Gastroesophageal sphincter (tissue), 3 donors: Measurements from ENCODE around the gene SLC39A3.

Source experiments
- EP300 ChIP-seq: sonication (generic); formaldehyde crosslinking; IDR thresholded peaks from one replicate; pipeline ENCODE4 v1.6.1; 2017; ENCODE audit warnings: antibody characterized with exemption, mild to moderate bottlenecking
- POLR2A ChIP-seq, 2 donors: fragments of 450-650 bp; IDR thresholded peaks; one replicate each; pipeline ENCODE4 v1.6.1; 2017; ENCODE audit warnings: antibody characterized with exemption in 2 of 2, mild to moderate bottlenecking in 2 of 2, moderate library complexity in 1 of 2
- POLR2AphosphoS5 ChIP-seq: sonication (generic); formaldehyde crosslinking; IDR thresholded peaks from one replicate; pipeline ENCODE4 v1.6.1; 2017; ENCODE audit warnings: antibody characterized with exemption
- TF ChIP-seq, protein P1 (sequence below), 4 experiments: fragments of 200-600 bp in 2 of 4; fragments of 450-650 bp in 2 of 4; sonication (generic) in 1 of 4; IDR thresholded peaks; one replicate each; pipeline ENCODE4 v1.5.1; 2017 to 2019; ENCODE audit warnings: antibody characterized with exemption in 4 of 4, mild to moderate bottlenecking in 2 of 4, moderate library complexity in 2 of 4

DNA sequence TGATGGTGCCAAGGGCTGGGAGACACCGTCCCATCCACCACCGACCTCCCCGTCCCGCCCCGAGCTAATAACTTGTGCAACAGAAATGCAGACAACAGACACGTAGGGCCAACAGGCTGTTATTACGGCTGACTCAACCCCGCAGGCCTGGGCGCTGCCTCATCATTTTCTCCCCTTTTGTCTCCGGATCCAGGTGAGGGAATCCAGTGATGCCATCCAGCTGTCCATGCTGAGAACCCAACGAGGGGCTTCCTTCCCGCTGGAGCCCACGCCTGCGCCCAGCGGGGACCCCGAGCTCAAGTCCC is 12.2 kb downstream of the SLC39A3 start:
- TF ChIP-seq, protein P1, sequence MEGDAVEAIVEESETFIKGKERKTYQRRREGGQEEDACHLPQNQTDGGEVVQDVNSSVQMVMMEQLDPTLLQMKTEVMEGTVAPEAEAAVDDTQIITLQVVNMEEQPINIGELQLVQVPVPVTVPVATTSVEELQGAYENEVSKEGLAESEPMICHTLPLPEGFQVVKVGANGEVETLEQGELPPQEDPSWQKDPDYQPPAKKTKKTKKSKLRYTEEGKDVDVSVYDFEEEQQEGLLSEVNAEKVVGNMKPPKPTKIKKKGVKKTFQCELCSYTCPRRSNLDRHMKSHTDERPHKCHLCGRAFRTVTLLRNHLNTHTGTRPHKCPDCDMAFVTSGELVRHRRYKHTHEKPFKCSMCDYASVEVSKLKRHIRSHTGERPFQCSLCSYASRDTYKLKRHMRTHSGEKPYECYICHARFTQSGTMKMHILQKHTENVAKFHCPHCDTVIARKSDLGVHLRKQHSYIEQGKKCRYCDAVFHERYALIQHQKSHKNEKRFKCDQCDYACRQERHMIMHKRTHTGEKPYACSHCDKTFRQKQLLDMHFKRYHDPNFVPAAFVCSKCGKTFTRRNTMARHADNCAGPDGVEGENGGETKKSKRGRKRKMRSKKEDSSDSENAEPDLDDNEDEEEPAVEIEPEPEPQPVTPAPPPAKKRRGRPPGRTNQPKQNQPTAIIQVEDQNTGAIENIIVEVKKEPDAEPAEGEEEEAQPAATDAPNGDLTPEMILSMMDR (IDR thresholded peaks at IDR 0.05): no peak
- TF ChIP-seq POLR2A (IDR thresholded peaks at IDR 0.05) (no peak), POLR2AphosphoS5 (no peak), EP300 (no peak)
